ENCODE data around the gene PEX11A. TPM values are rescaled to one million over a fixed set of nuclear protein-coding genes. Genes with fewer than 3 reads are reported as not detected.

Gene PEX11A
- total and polyA plus RNA-seq, 2 donors (not counting 1 experiment from before 2014, with no cell fraction given), result 0.78 to 2.4 TPM

- H3K27me3 Mint-ChIP-seq, result no peaks in the 10 kb centered on the region
- 90% methylated on average over 19 of the region's 22 CpGs for WGBS (ENCODE audit: insufficient coverage)
- H3K4me2 ChIP-seq (replicated peaks; ENCODE audit: low read depth, low read length, poor library complexity, severe bottlenecking), result no peak overlapping the region
- H3K36me3 ChIP-seq (replicated peaks in 1 of 2; ENCODE audit: control extremely low read depth in 1 of 2, control insufficient read depth in 1 of 2, extremely low read depth in 1 of 2, insufficient read depth in 2 of 2, low read length in 1 of 2), result no peaks in the 10 kb centered on the region
- intact Hi-C loops (cut with micrococcal nuclease), result no loop called here
- peaks cover 0 to 15% (median 0%) of the 10 kb centered on the region in 3 donors for H3K9me3 ChIP-seq (ENCODE audit: control extremely low read depth in 1 of 3, control insufficient read depth in 2 of 3, insufficient read depth in 1 of 3, low read length in 2 of 3)
- no peak overlapping the region for H3K4me3 ChIP-seq (ENCODE audit: control extremely low read depth in 1 of 5, extremely low read depth in 1 of 5, insufficient read depth in 1 of 5, low read depth in 2 of 5, low read length in 4 of 5)
- H3K79me2 ChIP-seq (ENCODE audit: control insufficient read depth, insufficient read depth, low read length), result no peaks in the 10 kb centered on the region
- H3K9me3 Mint-ChIP-seq (ENCODE audit: insufficient read depth), result no peaks in the 10 kb centered on the region
- H3K27ac Mint-ChIP-seq, result no peak overlapping the region
- no peak for ATAC-seq (ENCODE audit: low read depth)
- no peak overlapping the region for H2AFZ ChIP-seq (ENCODE audit: insufficient read depth, low read depth, low read length, poor library complexity, severe bottlenecking)
- POLR2A ChIA-PET, result no interaction called here
- CTCF ChIA-PET, result interaction anchor here (1.1 kb wide), 1 partner anchor 20 kb away, joined by 3 read pairs; no protein-coding TSS in a partner anchor
- no peaks in the 10 kb centered on the region for H3K4me1 ChIP-seq (ENCODE audit: control insufficient read depth in 2 of 2, insufficient read depth in 2 of 2, low read length in 2 of 2)
- no peak for DNase-seq
- H3K27ac ChIP-seq (ENCODE audit: low read length in 2 of 2), result no peak overlapping the region
- H4K20me1 ChIP-seq (ENCODE audit: control insufficient read depth, insufficient read depth, low read length, poor library complexity, severe bottlenecking), result no peaks in the 10 kb centered on the region
- no peak overlapping the region for H3K9ac ChIP-seq (ENCODE audit: low read length)
- H3K4me1 Mint-ChIP-seq, result peaks cover 2% of the 10 kb centered on the region
- H3K4me3 Mint-ChIP-seq, result no peak overlapping the region
- peaks cover 0 to 3% (median 0%) of the 10 kb centered on the region in 4 experiments for H3K27me3 ChIP-seq (replicated peaks in 1 of 4; ENCODE audit: control extremely low read depth in 1 of 4, control insufficient read depth in 3 of 4, insufficient read depth in 4 of 4, low read length in 3 of 4)
- TF ChIP-seq CTCF (IDR thresholded peaks at IDR 0.05), result no peak
- TF ChIP-seq EZH2 (IDR thresholded peaks at IDR 0.05; ENCODE audit: borderline replicate concordance, insufficient read depth, low read depth, low read length, poor library complexity, severe bottlenecking), result no peak
Observed at GRCh38 chr15:89646416-89647141, 44.0 kb downstream of the PEX11A start.

- peaks cover 0 to 15% (median 0%) of the 10 kb centered on the region in 3 donors for H3K9me3 ChIP-seq (ENCODE audit: control extremely low read depth in 1 of 3, control insufficient read depth in 2 of 3, insufficient read depth in 1 of 3, low read length in 2 of 3)
- H3K4me3 Mint-ChIP-seq, result no peak overlapping the region
- no peak for ATAC-seq (ENCODE audit: low read depth)
Observed at GRCh38 chr15:89645680-89646079, 44.9 kb downstream of the PEX11A start.

More at GRCh38 chr15:89645680-89646079, 44.9 kb downstream of the PEX11A start:
- no peaks in the 10 kb centered on the region for H3K36me3 ChIP-seq (replicated peaks in 1 of 2; ENCODE audit: control extremely low read depth in 1 of 2, control insufficient read depth in 1 of 2, extremely low read depth in 1 of 2, insufficient read depth in 2 of 2, low read length in 1 of 2)
- H3K4me1 ChIP-seq (ENCODE audit: control insufficient read depth in 2 of 2, insufficient read depth in 2 of 2, low read length in 2 of 2), result no peaks in the 10 kb centered on the region
- ChIA-PET POLR2A (no interaction called here), CTCF (no interaction called here)
- no peak for TF ChIP-seq EZH2 (IDR thresholded peaks at IDR 0.05; ENCODE audit: borderline replicate concordance, insufficient read depth, low read depth, low read length, poor library complexity, severe bottlenecking)
- TF ChIP-seq CTCF (IDR thresholded peaks at IDR 0.05), result no peak
- H3K27ac ChIP-seq (ENCODE audit: low read length in 2 of 2), result no peak overlapping the region
- no peak for DNase-seq
- Mint-ChIP-seq H3K27me3 (no peaks in the 10 kb centered on the region), H3K4me1 (peaks cover 5% of the 10 kb centered on the region), H3K27ac (no peak overlapping the region), H3K9me3 (ENCODE audit: insufficient read depth) (no peaks in the 10 kb centered on the region)
- no peaks in the 10 kb centered on the region for H4K20me1 ChIP-seq (ENCODE audit: control insufficient read depth, insufficient read depth, low read length, poor library complexity, severe bottlenecking)
- intact Hi-C loops (cut with micrococcal nuclease), result no loop called here
- no peak overlapping the region for H2AFZ ChIP-seq (ENCODE audit: insufficient read depth, low read depth, low read length, poor library complexity, severe bottlenecking)
- H3K9ac ChIP-seq (ENCODE audit: low read length), result no peak overlapping the region
- 96% methylated on average over 8 of the region's 8 CpGs for WGBS (ENCODE audit: insufficient coverage)
- H3K27me3 ChIP-seq (replicated peaks in 1 of 4; ENCODE audit: control extremely low read depth in 1 of 4, control insufficient read depth in 3 of 4, insufficient read depth in 4 of 4, low read length in 3 of 4), result peaks cover 0 to 3% (median 0%) of the 10 kb centered on the region in 4 experiments
- no peak overlapping the region for H3K4me2 ChIP-seq (replicated peaks; ENCODE audit: low read depth, low read length, poor library complexity, severe bottlenecking)
- H3K4me3 ChIP-seq (ENCODE audit: control extremely low read depth in 1 of 5, extremely low read depth in 1 of 5, insufficient read depth in 1 of 5, low read depth in 2 of 5, low read length in 4 of 5), result no peak overlapping the region
- no peaks in the 10 kb centered on the region for H3K79me2 ChIP-seq (ENCODE audit: control insufficient read depth, insufficient read depth, low read length)
